Ureter (tissue), 1 donor: Measurements from ENCODE around the gene KRTAP4-8. TPM values are rescaled to one million over a fixed set of nuclear protein-coding genes. Genes with fewer than 3 reads are reported as not detected.
"Not testable (repeated sequence)": the region's sequence is repeated elsewhere in the genome, so short reads cannot be mapped to it uniquely, and the experiment has no call there.

Experiments
- DNase-seq: peaks from one replicate; pipeline ENCODE4 v3.0.0-alpha.2; 2020; ENCODE audit warnings: low spot score
- total RNA-seq: library from RNA; stranded (reverse); gene quantifications from one replicate; pipeline ENCODE4 v1.2.4, GENCODE V29; 2023
- donor health status: DM: yes; HTN: yes; CAD: no.

Gene KRTAP4-8
- total RNA-seq, result not detected

DNA sequence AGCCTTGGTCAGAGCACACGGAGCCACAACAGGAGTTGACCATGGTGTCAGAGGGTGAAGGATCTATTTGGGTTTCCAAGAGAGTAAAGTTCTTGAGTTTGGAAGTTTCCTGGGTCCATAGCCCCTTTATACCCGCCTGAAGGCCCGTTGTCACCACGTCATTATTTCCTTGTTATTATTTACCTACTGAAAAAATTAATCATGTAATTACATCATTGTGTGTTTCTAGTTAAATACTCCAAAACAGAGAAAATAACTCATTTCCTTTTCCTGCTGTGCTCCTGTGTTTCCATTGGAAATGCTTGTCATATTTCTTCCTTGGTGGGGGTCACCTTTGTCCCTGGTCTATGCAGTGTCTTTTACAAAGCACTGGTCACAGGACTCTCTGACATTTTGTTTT, at the start of gene KRTAP4-8:
Gene KRTAP4-8 (minus strand): TSS at position 101 of the 400 bp plus-strand sequence. CDS start 58 bp downstream, at position 43.
- DNase-seq, result no peak

GRCh38 chr17:41145261-41145660, 47.3 kb upstream of the KRTAP4-8 start:
- DNase-seq, result no peak

GRCh38 chr17:41144846-41145245, 46.9 kb upstream of the KRTAP4-8 start:
- no peak for DNase-seq

DNA sequence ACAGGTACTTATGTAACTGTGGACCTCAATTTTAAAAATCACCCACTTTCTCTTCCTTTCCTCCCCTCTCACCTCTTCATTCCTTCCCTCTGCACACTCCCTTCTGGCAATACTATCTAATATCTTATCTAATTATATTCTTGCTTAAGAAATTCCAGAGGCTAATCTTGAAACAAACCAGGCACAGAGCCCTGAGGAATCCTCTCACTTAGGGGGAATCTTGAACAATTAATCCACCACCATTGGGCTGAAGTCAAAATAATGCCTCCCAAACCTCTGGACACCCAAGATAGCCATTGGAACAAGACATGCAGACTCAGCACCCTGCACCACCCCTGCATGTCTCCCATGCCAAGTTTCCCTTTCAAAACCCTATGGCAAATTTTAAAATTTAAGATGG, 43.4 kb upstream of the KRTAP4-8 start:
- DNase-seq, result no peak

GRCh38 chr17:41140360-41141131, 42.6 kb upstream of the KRTAP4-8 start, which contains the start of gene KRTAP4-6:
Gene KRTAP4-6 (minus strand): TSS chr17:41140544. CDS start chr17:41140487, 57 bp downstream.
- DNase-seq, result no peak

GRCh38 chr17:41139865-41140264, 41.9 kb upstream of the KRTAP4-8 start:
- not testable (repeated sequence) for DNase-seq

GRCh38 chr17:41133880-41134735, 36.2 kb upstream of the KRTAP4-8 start:
- DNase-seq, result no peak

GRCh38 chr17:41131979-41132378, 34.0 kb upstream of the KRTAP4-8 start:
- no peak for DNase-seq

- no peak for DNase-seq
Measured at GRCh38 chr17:41127371-41127770, 29.4 kb upstream of the KRTAP4-8 start.

DNA sequence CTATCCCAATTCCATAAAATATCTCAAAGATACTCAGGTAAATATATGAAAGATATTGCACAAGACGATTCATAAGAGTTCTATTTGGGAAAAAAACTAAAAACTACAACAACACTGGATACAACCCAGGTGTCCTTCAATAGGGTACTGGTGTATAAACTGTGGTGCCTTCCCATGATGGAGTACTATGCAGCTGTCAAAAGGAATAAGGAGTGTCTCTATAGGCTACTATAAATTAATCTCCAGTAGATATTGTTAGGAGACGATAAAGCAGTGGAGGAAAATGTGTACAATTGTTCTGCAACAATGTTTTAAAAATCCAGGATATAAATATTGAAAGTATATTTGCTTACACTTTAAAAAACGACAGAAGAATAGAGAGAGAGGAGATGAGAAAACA, 28.5 kb upstream of the KRTAP4-8 start:
- DNase-seq, result no peak

DNA sequence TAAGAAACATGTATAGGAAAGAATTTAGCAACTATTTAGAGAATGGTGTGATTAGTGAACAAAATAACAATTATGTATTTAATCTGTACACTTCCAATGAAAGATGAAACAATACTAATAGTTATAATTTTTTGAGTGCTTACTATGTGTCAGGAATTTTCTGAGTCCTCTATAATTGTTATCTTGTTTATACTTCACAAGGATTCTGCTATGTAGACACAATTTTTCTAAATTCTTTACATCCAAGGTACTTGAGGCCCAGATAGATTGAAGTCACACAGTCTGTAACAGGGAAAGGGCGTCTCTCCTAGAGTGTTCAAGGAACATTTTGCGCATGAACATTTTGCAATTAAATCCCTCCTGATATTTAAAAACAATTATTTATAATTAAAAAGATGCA, 27.1 kb upstream of the KRTAP4-8 start:
- no peak for DNase-seq

- not testable (repeated sequence) for DNase-seq
Measured at GRCh38 chr17:41123991-41124371, 26.0 kb upstream of the KRTAP4-8 start, which contains the start of gene KRTAP4-12. Gene KRTAP4-12 (minus strand): TSS chr17:41124182. CDS start chr17:41124122, 60 bp downstream.

DNA sequence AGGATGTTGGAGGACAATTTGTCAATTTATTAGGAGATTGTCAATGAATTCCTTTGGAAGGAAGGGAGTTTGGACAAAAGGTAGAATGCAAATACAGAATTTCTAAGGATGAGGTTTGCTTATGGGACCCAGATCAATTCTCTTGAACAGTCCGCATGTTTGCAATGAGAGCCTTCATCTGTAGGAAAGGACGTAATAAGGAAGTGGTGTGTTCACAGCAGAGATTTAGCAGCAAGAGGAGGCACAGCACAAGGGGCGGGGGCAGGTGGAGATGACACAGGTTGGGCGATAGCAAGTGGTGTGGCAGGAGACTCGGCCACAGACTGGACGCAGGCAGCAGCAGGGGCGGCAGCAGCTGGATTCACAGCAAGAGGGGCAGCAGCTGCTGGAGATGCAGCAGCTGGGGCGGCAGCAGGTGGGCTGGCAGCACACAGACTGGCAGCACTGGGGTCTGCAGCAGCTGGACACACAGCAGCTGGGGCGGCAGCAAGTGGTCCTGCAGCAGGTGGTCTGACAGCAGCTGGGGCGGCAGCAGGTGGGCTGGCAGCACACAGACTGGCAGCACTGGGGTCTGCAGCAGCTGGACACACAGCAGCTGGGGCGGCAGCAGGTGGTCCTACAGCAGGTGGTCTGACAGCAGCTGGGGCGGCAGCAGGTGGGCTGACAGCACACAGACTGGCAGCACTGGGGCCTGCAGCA, 25.5 kb upstream of the KRTAP4-8 start:
- not testable (repeated sequence) for DNase-seq

DNA sequence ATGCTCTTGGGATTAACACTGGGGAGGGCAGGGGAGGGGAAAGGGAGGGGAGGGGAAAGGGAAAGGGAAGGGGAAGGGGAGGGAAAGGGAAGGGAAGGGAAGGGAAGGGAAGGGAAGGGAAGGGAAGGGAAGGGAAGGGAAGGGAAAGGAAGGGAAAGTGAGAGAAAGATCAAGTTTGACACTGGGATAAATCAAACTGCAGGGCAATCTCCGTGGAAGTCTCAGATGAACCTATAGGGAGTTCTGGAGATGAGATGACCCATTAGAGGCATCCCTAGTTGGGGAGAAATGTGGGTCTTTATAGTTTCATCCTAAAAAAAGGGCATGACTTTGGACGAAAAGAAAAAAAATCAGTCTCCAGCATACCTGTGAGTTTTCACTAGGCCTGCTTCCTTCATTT, 23.8 kb upstream of the KRTAP4-8 start:
- no peak for DNase-seq

DNA sequence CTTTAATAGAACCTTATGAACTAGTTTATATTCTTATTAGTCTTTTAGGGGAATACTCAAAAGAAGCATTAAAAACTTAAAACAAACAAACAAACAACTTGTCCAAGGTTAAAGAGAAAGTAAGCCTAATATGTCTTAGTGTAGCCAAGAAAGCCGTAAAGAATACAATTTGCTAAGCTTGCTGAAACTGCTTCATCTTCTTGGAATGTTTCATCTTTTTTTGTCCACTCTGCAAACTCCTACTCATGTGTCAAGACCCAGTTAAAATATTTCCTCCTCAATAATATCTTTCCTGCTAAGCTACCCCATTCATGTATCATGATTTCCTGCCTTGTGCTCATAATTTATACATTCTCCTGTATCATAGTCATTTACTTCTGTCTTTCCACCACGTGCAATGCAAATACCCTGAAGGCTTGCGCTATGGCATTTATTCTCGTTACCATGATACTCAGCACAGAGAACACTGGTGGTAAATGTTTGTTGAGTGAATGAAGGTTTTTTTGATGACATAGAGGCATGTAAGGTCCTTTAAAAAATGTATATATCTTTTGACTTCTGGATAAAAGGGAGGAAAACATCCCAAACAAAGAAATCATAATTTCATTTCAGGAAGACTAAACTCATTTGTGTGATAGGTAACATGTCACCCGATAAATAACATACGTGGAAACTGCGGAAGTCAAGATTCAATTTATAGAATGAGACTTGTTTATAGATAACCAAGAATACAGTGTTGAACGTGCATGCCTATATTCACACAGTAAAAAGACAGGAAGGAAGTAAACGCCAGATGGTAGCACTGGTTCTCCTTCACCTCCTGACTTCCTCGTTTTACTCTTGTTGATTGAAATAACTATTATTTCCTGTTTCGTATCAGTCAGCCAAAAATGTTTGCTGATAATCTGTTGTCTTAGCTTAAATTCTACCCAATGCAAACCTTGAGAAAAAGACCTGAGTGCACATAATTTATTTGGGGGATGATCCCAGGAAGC, 22.1 kb upstream of the KRTAP4-8 start:
- DNase-seq, result not testable (repeated sequence)

- no peak for DNase-seq
Measured at GRCh38 chr17:41118721-41119120, 20.8 kb upstream of the KRTAP4-8 start.

DNA sequence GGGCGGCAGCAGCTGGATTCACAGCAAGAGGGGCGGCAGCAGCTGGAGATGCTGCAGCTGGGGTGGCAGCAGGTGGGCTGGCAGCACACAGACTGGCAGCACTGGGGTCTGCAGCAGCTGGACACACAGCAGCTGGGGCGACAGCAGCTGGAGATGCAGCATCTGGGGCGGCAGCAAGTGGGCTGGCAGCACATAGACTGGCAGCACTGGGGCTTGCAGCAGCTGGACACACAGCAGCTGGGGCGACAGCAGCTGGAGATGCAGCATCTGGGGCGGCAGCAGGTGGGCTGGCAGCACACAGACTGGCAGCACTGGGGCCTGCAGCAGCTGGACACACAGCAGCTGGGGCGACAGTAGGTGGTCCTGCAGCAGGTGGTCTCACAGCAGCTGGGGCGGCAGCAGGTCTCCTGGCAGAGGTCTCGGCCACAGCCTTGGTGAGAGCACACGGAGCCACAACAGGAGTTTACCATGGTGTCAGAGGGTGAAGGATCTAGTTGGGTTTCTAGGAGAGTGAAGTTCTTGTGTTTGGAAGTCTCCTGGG, 20.0 kb upstream of the KRTAP4-8 start, which contains the start of gene KRTAP4-11:
Gene KRTAP4-11 (minus strand): TSS at position 528 of the 541 bp plus-strand sequence. CDS start 58 bp downstream, at position 470.
- DNase-seq, result not testable (repeated sequence)

DNA sequence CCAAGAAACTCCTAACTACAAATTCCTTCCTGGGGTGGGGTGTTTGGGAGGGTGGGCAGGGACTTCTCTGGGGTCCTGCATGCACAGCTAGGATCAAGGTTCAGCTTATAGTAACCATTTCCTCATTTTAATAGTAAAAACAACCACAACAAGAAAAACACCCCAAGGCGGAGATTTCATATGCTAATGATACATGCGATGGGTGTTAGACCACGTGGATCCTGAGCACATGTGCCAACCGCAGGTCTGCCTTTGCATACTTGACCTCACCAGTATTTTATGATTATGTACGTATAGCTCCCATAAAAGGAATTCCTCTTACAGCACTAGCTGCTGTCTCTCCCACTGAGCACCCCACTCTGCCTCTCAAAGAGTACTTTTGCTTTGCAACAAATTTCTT, 18.4 kb upstream of the KRTAP4-8 start:
- no peak for DNase-seq

DNA sequence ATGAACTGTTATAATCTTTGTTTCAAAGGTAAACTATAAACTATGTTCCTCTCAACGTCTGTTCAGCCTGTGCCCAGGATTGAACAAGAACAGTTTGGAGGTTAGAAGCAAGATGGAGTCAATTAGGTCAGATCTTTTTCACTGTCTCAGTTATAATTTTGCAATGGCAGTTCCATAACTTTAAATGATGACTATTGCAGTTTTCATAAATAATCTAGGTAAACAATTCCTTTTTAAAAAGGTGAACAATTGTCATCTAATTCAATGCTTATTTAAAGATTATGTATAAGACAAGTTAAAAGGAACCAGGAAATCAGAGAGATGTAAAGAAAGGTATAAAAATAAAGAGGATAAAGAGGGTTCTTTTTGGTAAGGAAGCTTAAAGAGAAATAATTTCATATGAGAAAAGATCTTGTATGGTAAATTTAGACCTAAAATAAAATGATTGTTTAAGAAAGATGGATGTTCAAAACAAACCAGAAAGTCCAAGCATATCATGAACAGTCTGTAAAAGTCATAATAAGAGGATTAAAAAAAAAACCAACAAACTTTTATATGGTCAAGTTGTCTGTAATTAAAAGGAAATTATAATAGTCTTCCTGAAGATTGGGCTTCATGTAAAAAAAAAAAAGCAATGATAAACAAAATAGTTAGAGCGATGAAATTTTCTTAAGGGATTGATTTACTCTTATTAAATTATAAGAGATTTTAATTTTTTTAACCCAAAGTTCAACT, 13.4 kb upstream of the KRTAP4-8 start:
- DNase-seq, result no peak
